IMR-90 (cell line): ENCODE data around the gene ST8SIA2. TPM values are rescaled to one million over a fixed set of nuclear protein-coding genes. Genes with fewer than 3 reads are reported as not detected.

Experiments used
- ATAC-seq: fragments of 200-7000 bp; cut with Tn5 transposase; 2 replicates; pipeline ENCODE4 v1.9.1; 2020; ENCODE audit warnings: low read depth, mild to moderate bottlenecking, moderate library complexity
- BruUV-seq: library from RNA; stranded (reverse); fragments of 400-500 nt; replicated peaks from 2 replicates; lab custom pipeline; 2021; lab: Mats Ljungman, UMichigan
- CTCF ChIA-PET: fragments of 300-600 bp; formaldehyde crosslinking; extraction: SDS; loops from one replicate; lab custom pipeline; 2021; ENCODE audit warnings: antibody characterized with exemption; lab: Yijun Ruan, JAX
- POLR2A ChIA-PET: fragments of 300-600 bp; sonication (Branson Sonifier 250); formaldehyde crosslinking; loops from one replicate; lab custom pipeline; 2022; ENCODE audit warnings: antibody characterized with exemption; ENCODE audit not compliant: unreplicated experiment; lab: Charles Lee
- DNase-seq: peaks from one replicate; pipeline ENCODE4 v3.0.0; 2013
- H2AFZ ChIP-seq: replicated peaks from 2 replicates; pipeline ENCODE3; 2013; ENCODE audit warnings: low read length, mild to moderate bottlenecking; ENCODE audit not compliant: poor library complexity
- H2AK5ac ChIP-seq: 2 replicates; pipeline ENCODE4 v1.6.1; 2013; ENCODE audit warnings: low read depth, low read length, inconsistent platforms
- H2AK9ac ChIP-seq: replicated peaks from 2 replicates; pipeline ENCODE3; 2013; ENCODE audit warnings: mild to moderate bottlenecking, low read depth, low read length, moderate library complexity; ENCODE audit not compliant: poor library complexity
- H2BK120ac ChIP-seq: 2 replicates; pipeline ENCODE4 v1.6.1; 2013; ENCODE audit warnings: low read depth, low read length, inconsistent platforms
- H2BK15ac ChIP-seq: 3 replicates; pipeline ENCODE4 v1.6.1; 2013; ENCODE audit warnings: low read depth, low read length, inconsistent platforms
- H2BK20ac ChIP-seq: 2 replicates; pipeline ENCODE4 v1.6.1; 2013; ENCODE audit warnings: low read depth, mild to moderate bottlenecking, inconsistent platforms, low read length, moderate library complexity
- H2BK5ac ChIP-seq: 2 replicates; pipeline ENCODE4 v1.6.1; 2013; ENCODE audit warnings: mild to moderate bottlenecking, low read depth, low read length, inconsistent platforms; ENCODE audit not compliant: poor library complexity, severe bottlenecking
- H3K14ac ChIP-seq: replicated peaks from 2 replicates; pipeline ENCODE4 v1.6.1; 2013; ENCODE audit warnings: low read depth, low read length, inconsistent platforms
- H3K18ac ChIP-seq: 2 replicates; pipeline ENCODE4 v1.6.1; 2013; ENCODE audit warnings: low read depth, low read length, control low read depth
- H3K23ac ChIP-seq: 2 replicates; pipeline ENCODE4 v1.6.1; 2013; ENCODE audit warnings: low read depth, low read length, inconsistent platforms
- H3K27ac ChIP-seq: 2 replicates; pipeline ENCODE4 v1.5.1; 2013; ENCODE audit warnings: mild to moderate bottlenecking, control low read depth, low read length; ENCODE audit not compliant: insufficient read depth
- H3K27me3 ChIP-seq: 2 replicates; pipeline ENCODE4 v1.6.1; 2013; ENCODE audit warnings: low read length; ENCODE audit not compliant: control insufficient read depth, insufficient read depth
- H3K36me3 ChIP-seq: 2 replicates; pipeline ENCODE4 v1.6.1; 2013; ENCODE audit warnings: low read length, mixed read lengths; ENCODE audit not compliant: control insufficient read depth, insufficient read depth
- H3K4ac ChIP-seq: 2 replicates; pipeline ENCODE4 v1.6.1; 2013; ENCODE audit warnings: low read depth, low read length, inconsistent platforms
- H3K4me1 ChIP-seq: 2 replicates; pipeline ENCODE4 v1.6.1; 2013; ENCODE audit warnings: low read length, mixed read lengths; ENCODE audit not compliant: control insufficient read depth, insufficient read depth
- H3K4me2 ChIP-seq: 2 replicates; pipeline ENCODE4 v1.6.1; 2013; ENCODE audit warnings: low read depth, mild to moderate bottlenecking, control low read depth, low read length, moderate library complexity
- H3K4me3 ChIP-seq: 2 replicates; pipeline ENCODE4 v1.5.1; 2013; ENCODE audit warnings: low read depth, mild to moderate bottlenecking, control low read depth, low read length, moderate library complexity; ENCODE audit not compliant: insufficient read depth
- H3K56ac ChIP-seq: 2 replicates; pipeline ENCODE4 v1.6.1; 2013; ENCODE audit warnings: low read length, inconsistent platforms; ENCODE audit not compliant: insufficient read depth; ENCODE audit errors: extremely low read depth
- H3K79me1 ChIP-seq, 2 experiments: 2 replicates each; pipeline ENCODE4 v1.6.1; 2013; ENCODE audit warnings: low read length in 2 of 2, inconsistent platforms in 1 of 2, low read depth in 1 of 2
- H3K9ac ChIP-seq: 2 replicates; pipeline ENCODE4 v1.6.1; 2013; ENCODE audit warnings: low read depth, low read length, control low read depth
- H3K9me1 ChIP-seq: 2 replicates; pipeline ENCODE4 v1.6.1; 2013; ENCODE audit warnings: low read length, inconsistent platforms; ENCODE audit not compliant: insufficient read depth
- H3K9me3 ChIP-seq: 2 replicates; pipeline ENCODE4 v1.6.1; 2013; ENCODE audit warnings: low read length; ENCODE audit not compliant: control insufficient read depth, insufficient read depth
- H4K20me1 ChIP-seq: 2 replicates; pipeline ENCODE4 v1.6.1; 2013; ENCODE audit warnings: low read length, inconsistent platforms; ENCODE audit not compliant: insufficient read depth
- H4K5ac ChIP-seq: 2 replicates; pipeline ENCODE4 v1.6.1; 2013; ENCODE audit warnings: mild to moderate bottlenecking, low read depth, low read length, control low read depth
- H4K8ac ChIP-seq, 2 experiments: 2 replicates each; pipeline ENCODE4 v1.6.1; 2013; ENCODE audit warnings: low read depth in 2 of 2, low read length in 2 of 2, control low read depth in 1 of 2, inconsistent platforms in 1 of 2
- H4K91ac ChIP-seq: 2 replicates; pipeline ENCODE4 v1.6.1; 2013; ENCODE audit warnings: low read depth, low read length, inconsistent platforms; ENCODE audit not compliant: insufficient read depth
- BHLHE40 ChIP-seq: fragments of 150-350 bp; IDR thresholded peaks from 2 replicates; pipeline ENCODE4 v1.6.1; 2016; ENCODE audit warnings: mild to moderate bottlenecking, low read depth, low read length
- CHD1 ChIP-seq: IDR thresholded peaks from 2 replicates; pipeline ENCODE4 v1.6.1; 2012; ENCODE audit warnings: low read depth, low read length, improper control_type of control experiment
- CTCF ChIP-seq: conservative IDR thresholded peaks from 2 replicates; pipeline ENCODE4 v1.5.1; 2012; ENCODE audit warnings: mild to moderate bottlenecking, low read depth, low read length, improper control_type of control experiment
- ELK1 ChIP-seq: fragments of 150-350 bp; IDR thresholded peaks from 2 replicates; pipeline ENCODE4 v1.6.1; 2016; ENCODE audit warnings: low read depth, mild to moderate bottlenecking, low read length, moderate library complexity, borderline replicate concordance
- FOS ChIP-seq: fragments of 150-350 bp; IDR thresholded peaks from 2 replicates; pipeline ENCODE4 v1.6.1; 2016; ENCODE audit warnings: low read depth, low read length
- MAFK ChIP-seq: IDR thresholded peaks from 2 replicates; pipeline ENCODE4 v1.6.1; 2012; ENCODE audit warnings: low read depth, low read length, improper control_type of control experiment
- MAZ ChIP-seq: IDR thresholded peaks from 2 replicates; pipeline ENCODE4 v1.6.1; 2012; ENCODE audit warnings: low read depth, mild to moderate bottlenecking, low read length, improper control_type of control experiment, moderate library complexity, borderline replicate concordance
- MXI1 ChIP-seq: IDR thresholded peaks from 2 replicates; pipeline ENCODE4 v1.6.1; 2012; ENCODE audit warnings: low read depth, mild to moderate bottlenecking, low read length, moderate library complexity, borderline replicate concordance
- NFE2L2 ChIP-seq: fragments of 150-350 bp; IDR thresholded peaks from 2 replicates; pipeline ENCODE4 v1.6.1; 2016; ENCODE audit warnings: low read depth, mild to moderate bottlenecking, low read length
- POLR2A ChIP-seq: IDR thresholded peaks from 2 replicates; pipeline ENCODE4 v1.6.1; 2012; ENCODE audit warnings: mild to moderate bottlenecking, low read depth, low read length
- RAD21 ChIP-seq: IDR thresholded peaks from 2 replicates; pipeline ENCODE4 v1.6.1; 2012; ENCODE audit warnings: low read length, improper control_type of control experiment
- RCOR1 ChIP-seq: IDR thresholded peaks from 2 replicates; pipeline ENCODE4 v1.6.1; 2012; ENCODE audit warnings: mild to moderate bottlenecking, low read length, improper control_type of control experiment; ENCODE audit not compliant: insufficient replicate concordance
- RFX5 ChIP-seq: IDR thresholded peaks from 2 replicates; pipeline ENCODE4 v1.8.0; 2012; ENCODE audit warnings: low read depth, mild to moderate bottlenecking, low read length, moderate library complexity
- SMC3 ChIP-seq: fragments of 150-350 bp; IDR thresholded peaks from 2 replicates; pipeline ENCODE4 v1.6.1; 2016; ENCODE audit warnings: low read depth, mild to moderate bottlenecking, antibody characterized with exemption, low read length, moderate library complexity
- USF2 ChIP-seq: fragments of 150-350 bp; IDR thresholded peaks from 2 replicates; pipeline ENCODE4 v1.6.1; 2017; ENCODE audit warnings: mild to moderate bottlenecking, antibody characterized with exemption, low read length, low read depth
- WGBS, 2 experiments: methylation state at CpG; one replicate each; pipeline versions ENCODE4 v1.1.5 to v1.1.7; 2013; ENCODE audit warnings: missing lambda C conversion rate in 2 of 2; ENCODE audit not compliant: insufficient read length in 1 of 2; ENCODE audit errors: extremely low coverage in 2 of 2; 5-methylcytosine and 5-hydroxymethylcytosine counted together
- dilution Hi-C: fragments of 300-500 bp; cut with HindIII; formaldehyde crosslinking; loops from one replicate; pipeline ENCODE4 v1.14.3; 2018; ENCODE audit warnings: low sequenced_read_pairs; ENCODE audit not compliant: unreplicated experiment
- in situ Hi-C: fragments of 300-500 bp; cut with MboI; formaldehyde crosslinking; loops from 3 replicates; pipeline ENCODE4 v1.14.3; 2019; ENCODE audit warnings: low sequenced_read_pairs, inconsistent platforms, mixed read lengths
- intact Hi-C: fragments of 100-400 bp; cut with micrococcal nuclease; formaldehyde crosslinking; loops from 2 replicates; pipeline ENCODE4 v1.10.0; 2022
- polyA plus RNA-seq, 3 experiments: library from polyadenylated mRNA; depleted of rRNA; stranded (reverse); fragments of >200 nt; gene quantifications; 2 replicates each; pipeline ENCODE4 v1.2.3, GENCODE V29; 2012; ENCODE audit warnings: low replicate concordance in 1 of 3
- total RNA-seq: library from RNA; depleted of rRNA; stranded (reverse); fragments of >200 nt; gene quantifications from 2 replicates; pipeline ENCODE4 v1.2.3, GENCODE V29; 2012

Gene ST8SIA2
- total and polyA plus RNA-seq, 2 of the 4 experiments (the other 2 are of a cell fraction): not detected

GRCh38 chr15:92449476-92449875 lies 55.8 kb downstream of the ST8SIA2 start:
- POLR2A ChIA-PET: no interaction called here
- H2BK15ac ChIP-seq: no peak overlapping the region
- H3K18ac ChIP-seq: no peak overlapping the region
- H3K9ac ChIP-seq: no peak overlapping the region
- H2AFZ ChIP-seq: no peak overlapping the region
- H3K56ac ChIP-seq: no peak overlapping the region
- peak; percentile 15 for DNase-seq
- no peak overlapping the region for H4K91ac ChIP-seq
- CTCF ChIA-PET: no interaction called here
- no peak overlapping the region for H2BK120ac ChIP-seq
- no peaks in the 10 kb centered on the region for H3K4me1 ChIP-seq
- no peak overlapping the region for H3K4me2 ChIP-seq
- no peak overlapping the region for H3K27ac ChIP-seq
- no peak overlapping the region for H3K4ac ChIP-seq
- H2BK20ac ChIP-seq: no peak overlapping the region
- H4K20me1 ChIP-seq: no peaks in the 10 kb centered on the region
- no peak overlapping the region for H2BK5ac ChIP-seq
- intact Hi-C loops: no loop called here
- H2AK9ac ChIP-seq: no peak overlapping the region
- no CpG with 5 or more reads among the region's 2 CpGs for WGBS, 2 experiments
- H2AK5ac ChIP-seq: no peak overlapping the region
- TF ChIP-seq SMC3 (no peak), MAFK (no peak), USF2 (no peak), NFE2L2 (no peak), RFX5 (no peak), MXI1 (no peak), CHD1 (no peak), POLR2A (no peak), CTCF (no peak), BHLHE40 (no peak), RCOR1 (no peak), RAD21 (no peak), MAZ (no peak), ELK1 (no peak), FOS (no peak)
- no peaks in the 10 kb centered on the region for H3K27me3 ChIP-seq
- no peak overlapping the region for H4K5ac ChIP-seq
- no peak overlapping the region for H3K23ac ChIP-seq
- H3K14ac ChIP-seq: no peak overlapping the region
- no peak overlapping the region for H3K4me3 ChIP-seq
- dilution Hi-C loops: no loop called here
- in situ Hi-C loops: no loop called here
- peaks cover 4% of the 10 kb centered on the region; the same call in 1 of the 2 replicates for H3K9me3 ChIP-seq
- no TSS peak for BruUV-seq
- no peak overlapping the region for H4K8ac ChIP-seq
- no peak for ATAC-seq
- H3K9me1 ChIP-seq: no peaks in the 10 kb centered on the region
- H3K79me1 ChIP-seq: no peaks in the 10 kb centered on the region
- H3K36me3 ChIP-seq: no peaks in the 10 kb centered on the region
